Activated CD8-positive, alpha-beta memory T cell treated with anti-CD3 and anti-CD28 coated beads, Interleukin-2, amount 50 U/mL, for 48 hours (primary cell): Measurements from ENCODE around the gene HCN4.
A peak's percentile ranks its signal among the peaks of the same experiment; 100 is the strongest.

Source experiments
- DNase-seq: peaks from one replicate; pipeline ENCODE4 v3.0.0-alpha.2; 2020

HCN4 gene

GRCh38 chr15:73375755-73376305 lies 7.1 kb upstream of the HCN4 start:
- no peak for DNase-seq

- no peak for DNase-seq
These were observed 6.3 kb upstream of the HCN4 start for GRCh38 chr15:73375012-73375411.

DNA sequence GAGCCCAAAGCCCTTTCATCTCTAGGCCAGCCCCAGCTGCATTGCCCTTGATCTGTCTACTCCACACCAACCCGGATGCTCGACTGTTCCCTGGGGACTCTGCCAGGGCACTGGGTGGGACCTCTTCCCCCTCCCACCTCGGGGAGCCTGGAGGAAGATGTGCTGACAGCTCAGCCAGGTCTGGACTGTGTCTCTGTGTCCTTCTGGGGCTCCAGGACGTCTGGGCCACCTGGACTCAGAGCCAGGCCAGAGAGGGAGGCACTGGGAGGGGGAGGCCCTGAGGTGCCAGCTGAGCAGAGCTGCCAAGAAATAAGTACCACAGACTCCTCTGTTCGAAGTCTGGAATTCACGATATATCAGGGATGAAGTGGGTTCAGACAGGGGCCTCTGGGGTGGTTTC lies 5.8 kb upstream of the HCN4 start:
- no peak for DNase-seq

GRCh38 chr15:73373221-73373620 lies 4.5 kb upstream of the HCN4 start:
- no peak for DNase-seq

GRCh38 chr15:73371812-73372211 lies 3.1 kb upstream of the HCN4 start:
- no peak for DNase-seq

DNA sequence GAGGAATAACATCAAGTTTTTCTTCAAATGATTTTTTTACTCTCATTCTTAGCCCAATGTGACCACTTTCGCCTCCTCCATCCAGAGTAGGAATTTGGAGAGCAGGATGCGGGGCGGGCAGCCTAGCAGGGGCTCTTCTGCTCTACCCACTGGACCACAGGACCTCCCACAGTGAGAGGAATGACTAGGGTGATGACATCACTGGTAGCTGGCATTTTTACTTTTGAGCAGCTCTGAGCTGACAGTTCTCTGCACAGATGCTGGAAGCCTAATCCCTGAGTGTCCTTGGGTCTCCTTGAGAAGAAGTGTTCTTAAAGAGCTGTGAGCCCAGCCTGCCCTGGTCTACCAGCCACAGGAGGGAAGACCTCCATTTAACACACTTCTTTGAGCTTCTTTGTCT lies 1.4 kb upstream of the HCN4 start:
- DNase-seq, result no peak

- no peak for DNase-seq
These were observed 466 bp upstream of the HCN4 start for GRCh38 chr15:73369154-73369694.

GRCh38 chr15:73367624-73368300 lies 996 bp downstream of the HCN4 start:
- DNase-seq, result no peak

DNA sequence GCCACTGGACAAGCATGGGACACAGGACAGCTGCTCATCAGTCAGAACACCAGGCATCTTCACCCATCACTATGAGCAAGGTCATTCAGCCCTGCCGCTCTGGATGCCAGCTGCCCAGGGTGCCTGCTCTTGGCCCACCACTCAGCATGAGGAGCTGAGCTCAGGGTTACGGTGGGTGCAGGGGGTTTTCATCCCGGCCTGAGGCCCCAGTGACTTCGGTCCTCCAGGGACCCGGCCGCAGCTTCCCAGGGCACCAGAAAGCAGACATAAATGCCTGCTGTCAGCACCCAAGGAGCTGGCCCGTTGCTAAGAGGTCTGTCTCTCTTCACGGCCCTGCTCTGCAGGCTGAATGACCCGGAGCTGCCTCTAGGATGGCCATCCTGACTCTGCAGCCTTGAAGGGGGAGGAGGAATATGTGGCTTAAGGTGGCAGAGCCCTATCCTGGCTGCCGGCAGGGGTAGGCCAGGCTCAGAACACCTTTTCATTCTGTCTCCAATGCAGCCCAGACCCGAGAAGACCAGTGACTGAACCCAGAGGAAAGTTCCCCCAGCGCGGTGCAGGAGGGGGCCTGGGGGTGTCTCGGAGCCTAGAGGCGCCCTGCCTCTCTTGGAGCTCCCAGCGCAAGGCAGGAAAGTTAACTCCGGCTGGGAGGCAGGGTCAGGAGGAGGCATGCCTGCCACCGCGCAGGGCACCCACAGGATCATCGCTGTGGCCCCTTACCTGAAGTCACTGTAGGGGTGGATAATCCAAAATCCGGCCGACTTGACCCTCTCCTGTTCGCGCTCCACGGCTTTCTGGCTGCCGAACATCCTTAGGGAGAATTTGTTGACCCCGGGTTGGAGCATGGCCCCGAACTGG lies 1.8 kb downstream of the HCN4 start:
- no peak for DNase-seq

GRCh38 chr15:73364070-73364469 lies 4.7 kb downstream of the HCN4 start:
- DNase-seq, result no peak

DNA sequence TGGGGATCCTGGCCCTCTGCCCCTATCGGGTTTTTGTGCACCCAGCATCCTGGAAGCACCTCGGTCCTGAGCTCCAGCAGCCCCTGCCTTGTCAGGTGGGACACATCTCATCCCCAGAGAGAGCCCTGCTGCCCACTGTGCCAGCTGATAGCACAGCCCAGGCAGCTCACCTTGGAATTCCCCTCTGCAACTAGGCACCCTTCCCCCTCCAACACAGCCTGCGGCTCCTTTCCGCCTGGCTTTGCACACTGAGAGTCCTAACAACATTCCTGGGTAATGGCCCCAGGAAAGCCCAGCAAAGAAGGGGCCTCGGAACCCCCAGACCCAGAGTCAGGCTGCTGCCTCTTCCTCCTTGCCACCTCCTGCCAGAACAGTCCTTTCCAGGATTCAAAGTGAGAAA lies 5.9 kb downstream of the HCN4 start:
- no peak for DNase-seq

- DNase-seq, result no peak
These were observed 7.4 kb downstream of the HCN4 start for GRCh38 chr15:73361337-73361736.

GRCh38 chr15:73359651-73360050 lies 9.1 kb downstream of the HCN4 start:
- no peak for DNase-seq

DNA sequence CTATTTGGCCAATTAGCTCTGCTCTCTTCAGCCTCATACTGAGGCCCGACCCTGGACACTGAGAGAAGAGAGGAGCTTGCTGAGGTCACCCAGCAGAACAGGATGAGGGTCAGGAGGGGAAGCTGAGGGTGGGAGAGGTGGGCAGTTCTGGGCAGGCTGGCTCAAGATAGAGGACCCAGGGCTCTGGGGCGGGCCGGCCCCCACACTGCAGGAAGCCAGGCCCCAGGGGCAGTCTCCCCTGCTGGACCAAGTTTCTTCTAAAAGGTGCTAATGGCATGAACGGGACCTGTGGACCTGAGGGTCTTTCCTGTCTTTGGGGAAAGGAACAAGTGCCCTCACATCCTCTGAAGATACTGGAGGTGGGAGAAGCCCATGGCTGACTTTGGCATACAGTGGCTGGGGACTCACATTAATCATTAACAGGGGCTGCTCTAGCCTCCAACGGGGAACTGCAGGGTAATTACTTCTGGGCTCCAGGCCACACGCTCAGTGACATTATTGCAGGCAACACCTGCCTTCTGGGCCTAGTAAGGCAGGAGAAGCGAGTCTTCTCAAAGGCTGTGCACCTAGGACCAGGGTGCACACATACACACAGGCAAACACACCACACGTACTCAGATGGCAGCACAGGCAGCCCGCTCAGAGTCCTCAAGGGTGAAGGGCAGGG lies 10.6 kb downstream of the HCN4 start:
- no peak for DNase-seq

DNA sequence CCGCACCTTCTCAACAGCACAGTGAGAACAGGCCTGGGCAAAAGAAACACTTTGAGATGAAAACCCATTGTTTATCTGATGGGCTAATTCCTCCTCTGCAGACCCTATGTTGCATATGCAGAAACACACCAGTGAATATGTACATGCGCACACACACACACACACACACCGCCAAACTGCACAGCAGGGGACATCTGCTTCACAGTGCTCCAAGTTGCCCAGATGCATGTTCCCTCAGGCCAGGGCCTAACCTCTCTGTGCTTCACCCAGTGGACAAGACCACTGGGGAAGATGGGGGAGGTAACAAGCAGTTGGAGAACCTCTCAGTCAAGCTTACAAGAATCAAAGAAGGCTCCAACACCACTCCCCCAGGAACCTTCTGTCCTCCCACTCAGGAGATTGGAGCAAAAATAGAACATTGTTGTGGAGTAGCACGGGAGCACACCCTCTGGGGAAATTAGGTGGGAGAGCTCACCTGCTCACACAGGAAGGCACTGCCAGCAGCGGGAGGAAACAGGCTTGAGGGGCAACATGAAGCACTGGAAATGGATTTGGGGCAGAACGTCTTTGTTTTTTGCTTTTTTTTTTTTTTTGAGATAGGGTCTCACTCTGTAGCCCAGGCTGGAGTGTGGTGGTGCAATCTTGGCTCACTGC lies 13.0 kb downstream of the HCN4 start:
- no peak for DNase-seq

- DNase-seq, result no peak
These were observed 14.5 kb downstream of the HCN4 start for GRCh38 chr15:73354241-73354640.

DNA sequence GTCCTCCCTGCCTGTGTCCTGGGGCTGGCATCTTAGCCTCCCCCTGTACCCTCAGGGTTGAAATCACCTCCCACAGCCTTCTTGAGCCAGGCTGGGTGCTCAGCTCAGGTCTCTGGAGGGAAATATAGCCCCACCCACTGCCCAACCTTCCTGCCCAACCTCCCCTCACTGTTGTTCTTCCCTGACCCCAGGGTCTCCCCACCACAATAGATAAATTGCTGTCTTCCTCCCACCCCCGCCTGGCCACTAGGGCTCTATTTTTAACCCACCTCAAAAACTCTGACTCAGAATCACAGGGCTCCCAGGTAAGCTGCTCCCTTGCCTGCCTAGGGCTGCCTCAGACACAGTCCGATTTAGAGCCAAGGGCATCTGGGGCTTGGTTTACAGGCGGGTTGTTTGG lies 15.0 kb downstream of the HCN4 start:
- no peak for DNase-seq

DNA sequence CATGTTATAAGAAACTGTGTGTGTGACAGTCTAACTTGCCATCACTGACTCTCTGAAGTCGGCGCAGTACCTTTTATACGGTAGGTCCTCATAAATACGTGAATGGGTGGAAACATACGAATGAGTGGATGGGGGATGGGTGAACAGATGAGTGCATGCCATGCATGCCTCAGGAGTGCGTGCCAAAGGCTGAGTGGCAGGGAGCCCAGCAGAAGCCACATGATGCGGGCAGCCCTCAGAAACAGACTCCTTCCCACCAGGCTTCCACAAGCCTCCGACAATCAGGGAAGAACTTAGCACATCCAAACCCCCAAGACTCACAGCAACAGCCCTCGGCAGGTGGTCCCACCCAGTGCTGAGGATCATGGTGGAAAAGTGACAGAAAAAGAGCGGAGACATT lies 16.7 kb downstream of the HCN4 start:
- DNase-seq, result no peak

DNA sequence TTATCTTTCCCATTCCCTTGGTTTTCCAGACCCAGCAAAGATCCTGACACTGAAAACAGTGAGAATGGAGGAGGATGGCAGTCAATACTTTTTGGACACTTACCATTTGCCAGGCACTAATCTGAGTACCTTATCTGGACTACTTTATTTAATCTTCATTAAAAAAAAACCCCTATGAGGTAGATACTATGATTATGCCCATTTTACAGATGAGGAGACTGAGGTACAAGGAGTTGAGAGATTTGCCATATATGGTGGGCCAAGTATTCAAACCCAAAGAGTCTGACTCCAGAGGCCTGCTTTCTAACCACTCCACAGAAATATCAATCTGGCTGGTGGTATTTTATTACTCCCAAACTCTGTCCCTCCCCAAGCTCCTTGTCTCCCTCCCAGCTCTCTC lies 19.6 kb downstream of the HCN4 start:
- DNase-seq, result no peak

DNA sequence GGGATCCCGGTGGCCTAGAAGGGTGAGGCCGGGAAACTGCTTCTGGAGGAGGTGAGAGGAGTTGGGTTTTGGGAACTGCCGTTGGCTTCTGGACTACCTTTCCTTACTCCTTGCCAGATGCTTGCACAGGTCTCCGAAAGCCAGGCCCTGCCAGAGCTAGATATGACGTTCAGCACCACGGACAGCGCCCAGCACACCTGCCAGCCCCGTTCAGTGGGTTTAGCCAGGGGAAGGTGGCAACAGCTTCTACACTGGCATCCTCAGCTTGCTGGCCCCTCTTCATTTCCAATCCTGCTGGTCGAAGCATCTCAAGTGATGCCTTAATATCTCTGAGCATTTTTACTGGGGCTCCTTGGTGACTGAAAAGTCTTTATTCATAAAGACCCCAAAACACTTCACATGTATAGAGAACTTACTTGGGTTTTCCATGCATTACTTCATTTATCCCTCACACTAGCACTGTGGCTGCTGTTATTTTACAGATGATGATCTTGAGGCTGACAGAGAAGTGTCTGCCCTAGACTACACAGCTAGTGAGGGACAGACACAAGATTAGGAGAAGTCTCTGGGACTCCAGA lies 21.9 kb downstream of the HCN4 start:
- peak; percentile 84 for DNase-seq

DNA sequence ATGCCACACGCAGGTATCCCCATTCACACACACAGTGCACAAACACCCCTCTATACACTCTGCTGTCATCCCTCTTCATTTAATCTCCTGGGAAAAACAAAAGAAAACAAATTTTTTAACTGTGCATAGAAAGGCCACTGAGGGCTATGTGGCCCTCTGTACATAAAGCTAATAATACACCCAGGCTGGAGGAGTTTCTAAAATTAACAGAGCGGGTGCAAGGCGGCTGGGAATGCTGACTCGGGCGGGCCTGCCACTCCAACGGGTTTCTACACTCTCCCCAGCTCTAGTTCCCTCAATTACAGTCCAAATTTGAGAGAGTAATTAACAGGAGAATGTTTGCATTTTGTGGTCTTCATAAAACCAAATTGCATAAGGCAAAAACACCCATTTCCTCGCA lies 23.1 kb downstream of the HCN4 start:
- no peak for DNase-seq

DNA sequence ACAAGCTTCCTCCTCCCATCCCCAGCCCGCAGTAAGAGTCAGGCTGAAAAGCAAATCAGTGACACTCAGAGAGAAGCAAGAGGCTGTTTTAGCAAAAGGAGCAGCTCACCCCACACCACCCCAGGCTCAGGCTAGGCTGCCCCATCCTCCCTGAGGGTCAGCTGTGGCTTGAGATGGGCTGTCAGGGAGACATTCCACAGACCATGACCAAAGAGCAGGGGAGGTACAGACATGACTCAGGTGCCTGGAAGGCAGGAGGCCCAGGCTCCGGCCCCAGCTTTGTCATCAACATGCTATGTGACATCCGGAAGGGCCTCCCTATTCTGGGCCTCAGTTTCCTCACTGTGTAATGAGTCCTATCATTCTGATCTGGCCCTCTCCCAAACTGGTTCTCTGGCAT lies 24.7 kb downstream of the HCN4 start:
- DNase-seq, result no peak
